Right lung (tissue), 10 donors: ENCODE measurements around the gene TRIM34. TPM values are rescaled to one million over a fixed set of nuclear protein-coding genes. Genes with fewer than 3 reads are reported as not detected.
"Not testable (repeated sequence)": the region's sequence is repeated elsewhere in the genome, so short reads cannot be mapped to it uniquely, and the experiment has no call there.

ENCODE experiments used
- DNase-seq, 2 donors: peaks; one replicate each; pipeline ENCODE4 v3.0.0-alpha.2; 2013
- long read RNA-seq, 8 donors: transcript quantifications; one replicate each; lab custom pipeline, GENCODE V29; 2026
- polyA plus RNA-seq, 5 donors: library from polyadenylated mRNA; unstranded; fragments of 120-200 nt; gene quantifications; one replicate each; pipeline versions ENCODE4 v1.2.1 to v1.2.3, GENCODE V29; 2013; ENCODE audit warnings: inconsistent platforms in 1 of 5, low replicate concordance in 1 of 5; ENCODE audit not compliant: insufficient read length in 5 of 5, insufficient read depth in 1 of 5

Gene TRIM34
- 10 to 100 TPM; 15.6 to 28.6 (median 23.9) TPM for polyA plus RNA-seq
- long read RNA-seq, donor 1, partial matches to known transcripts, result 6 of 8 reads
- long read RNA-seq, donor 1, other reads (novel, unspliced or antisense), result 0 of 8 reads
- long read RNA-seq, donor 2, transcript TRIM34-201 (8 exons, 2,311 nt), result major isoform, 6 of 6 reads
- long read RNA-seq, donor 2, partial matches to known transcripts, result 0 of 6 reads
- long read RNA-seq, donor 2, other reads (novel, unspliced or antisense), result 0 of 6 reads
- long read RNA-seq, donor 3, partial matches to known transcripts, result 0 of 4 reads
- long read RNA-seq, donor 3, other reads (novel, unspliced or antisense), result 0 of 4 reads
- long read RNA-seq, donor 4, partial matches to known transcripts, result 0 of 3 reads
- long read RNA-seq, donor 4, other reads (novel, unspliced or antisense), result 0 of 3 reads
- long read RNA-seq, donor 5, transcript TRIM34-201 (8 exons, 2,311 nt), result major isoform, 7 of 7 reads
- long read RNA-seq, donor 5, partial matches to known transcripts, result 0 of 7 reads
- long read RNA-seq, donor 5, other reads (novel, unspliced or antisense), result 0 of 7 reads
- long read RNA-seq, donor 6, transcript TRIM34-201 (8 exons, 2,311 nt), result major isoform, 7 of 8 reads
- long read RNA-seq, donor 6, partial matches to known transcripts, result 0 of 8 reads
- long read RNA-seq, donor 6, other reads (novel, unspliced or antisense), result 0 of 8 reads
- long read RNA-seq, donor 7, result 0 reads
- long read RNA-seq, donor 8, partial matches to known transcripts, result 0 of 1 reads
- long read RNA-seq, donor 8, other reads (novel, unspliced or antisense), result 0 of 1 reads

GRCh38 chr11:5624489-5625279 is at the start of gene TRIM34:
TSS of gene TRIM34 (plus strand) at chr11:5625001. CDS start at chr11:5632332, 7,331 bp downstream.
- peak; percentile 68 to 76 for DNase-seq

- DNase-seq, result no peak
These were observed 49.6 kb upstream of the TRIM34 start for GRCh38 chr11:5575152-5575551.

GRCh38 chr11:5577101-5577500 is 47.7 kb upstream of the TRIM34 start:
- no peak for DNase-seq

- DNase-seq, result no peak
These were observed 44.2 kb upstream of the TRIM34 start, which contains the start of gene OR52B6 for GRCh38 chr11:5580577-5580976. TSS of gene OR52B6 (plus strand) at chr11:5580877. CDS start at chr11:5580877, 0 bp downstream.

GRCh38 chr11:5581014-5581413 is 43.8 kb upstream of the TRIM34 start:
- DNase-seq, result no peak

GRCh38 chr11:5584458-5584857 is 40.3 kb upstream of the TRIM34 start:
- DNase-seq, result not testable (repeated sequence)

GRCh38 chr11:5589906-5590305 is 34.9 kb upstream of the TRIM34 start:
- DNase-seq, result not testable (repeated sequence)

GRCh38 chr11:5591613-5592012 is 33.2 kb upstream of the TRIM34 start:
- no peak for DNase-seq

GRCh38 chr11:5592615-5593014 is 32.2 kb upstream of the TRIM34 start:
- DNase-seq, result no peak

GRCh38 chr11:5593146-5593545 is 31.7 kb upstream of the TRIM34 start:
- DNase-seq, result no peak

GRCh38 chr11:5596607-5597201 is 28.1 kb upstream of the TRIM34 start, which contains the start of gene TRIM6:
TSS of gene TRIM6 (plus strand) at chr11:5596637. CDS start at chr11:5596898, 261 bp downstream.
- DNase-seq, result peak; percentile 23 to 24

GRCh38 chr11:5597953-5598352 is 26.8 kb upstream of the TRIM34 start:
- no peak for DNase-seq

GRCh38 chr11:5600374-5600851 is 24.4 kb upstream of the TRIM34 start:
- DNase-seq, result peak; percentile 52 to 72

GRCh38 chr11:5602791-5603190 is 22.0 kb upstream of the TRIM34 start:
- DNase-seq, result not testable (repeated sequence)

GRCh38 chr11:5603326-5603725 is 21.5 kb upstream of the TRIM34 start:
- DNase-seq, result no peak

GRCh38 chr11:5604896-5605295 is 19.9 kb upstream of the TRIM34 start:
- no peak for DNase-seq

- no peak for DNase-seq
These were observed 19.0 kb upstream of the TRIM34 start for GRCh38 chr11:5605849-5606248.

GRCh38 chr11:5608808-5609207 is 16.0 kb upstream of the TRIM34 start:
- DNase-seq, result no peak

- DNase-seq, result no peak
These were observed 14.4 kb upstream of the TRIM34 start for GRCh38 chr11:5610446-5610845.

- DNase-seq, result no peak
These were observed 13.2 kb upstream of the TRIM34 start for GRCh38 chr11:5611627-5612026.

GRCh38 chr11:5618807-5619206 is 6.0 kb upstream of the TRIM34 start:
- no peak for DNase-seq
